Measurements from ENCODE around the gene HS6ST1. TPM values are rescaled to one million over a fixed set of nuclear protein-coding genes. Genes with fewer than 3 reads are reported as not detected.

Gene HS6ST1
- total and polyA plus RNA-seq, 4 donors, result 17.9 to 31.9 (median 25.4) TPM

DNA sequence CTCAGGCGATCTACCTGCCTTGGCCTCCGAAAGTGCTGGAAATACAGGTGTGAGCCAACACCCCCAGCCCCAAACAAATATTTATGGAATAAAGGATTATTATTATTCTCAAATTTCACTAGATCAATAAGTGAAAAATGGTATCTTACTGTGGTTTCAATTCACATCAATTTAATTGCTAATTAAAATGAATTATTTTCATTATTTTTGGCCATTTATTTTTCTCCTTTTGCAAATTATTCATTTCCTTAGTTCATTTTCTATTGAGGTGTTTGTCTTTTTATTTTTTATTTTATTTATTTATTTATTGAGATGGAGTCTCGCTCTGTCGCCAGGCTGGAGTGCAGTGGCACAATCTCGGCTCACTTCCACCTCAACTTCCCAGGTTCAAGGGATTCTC is 11.9 kb upstream of the HS6ST1 start (continued):
- TF ChIP-seq, protein P1, sequence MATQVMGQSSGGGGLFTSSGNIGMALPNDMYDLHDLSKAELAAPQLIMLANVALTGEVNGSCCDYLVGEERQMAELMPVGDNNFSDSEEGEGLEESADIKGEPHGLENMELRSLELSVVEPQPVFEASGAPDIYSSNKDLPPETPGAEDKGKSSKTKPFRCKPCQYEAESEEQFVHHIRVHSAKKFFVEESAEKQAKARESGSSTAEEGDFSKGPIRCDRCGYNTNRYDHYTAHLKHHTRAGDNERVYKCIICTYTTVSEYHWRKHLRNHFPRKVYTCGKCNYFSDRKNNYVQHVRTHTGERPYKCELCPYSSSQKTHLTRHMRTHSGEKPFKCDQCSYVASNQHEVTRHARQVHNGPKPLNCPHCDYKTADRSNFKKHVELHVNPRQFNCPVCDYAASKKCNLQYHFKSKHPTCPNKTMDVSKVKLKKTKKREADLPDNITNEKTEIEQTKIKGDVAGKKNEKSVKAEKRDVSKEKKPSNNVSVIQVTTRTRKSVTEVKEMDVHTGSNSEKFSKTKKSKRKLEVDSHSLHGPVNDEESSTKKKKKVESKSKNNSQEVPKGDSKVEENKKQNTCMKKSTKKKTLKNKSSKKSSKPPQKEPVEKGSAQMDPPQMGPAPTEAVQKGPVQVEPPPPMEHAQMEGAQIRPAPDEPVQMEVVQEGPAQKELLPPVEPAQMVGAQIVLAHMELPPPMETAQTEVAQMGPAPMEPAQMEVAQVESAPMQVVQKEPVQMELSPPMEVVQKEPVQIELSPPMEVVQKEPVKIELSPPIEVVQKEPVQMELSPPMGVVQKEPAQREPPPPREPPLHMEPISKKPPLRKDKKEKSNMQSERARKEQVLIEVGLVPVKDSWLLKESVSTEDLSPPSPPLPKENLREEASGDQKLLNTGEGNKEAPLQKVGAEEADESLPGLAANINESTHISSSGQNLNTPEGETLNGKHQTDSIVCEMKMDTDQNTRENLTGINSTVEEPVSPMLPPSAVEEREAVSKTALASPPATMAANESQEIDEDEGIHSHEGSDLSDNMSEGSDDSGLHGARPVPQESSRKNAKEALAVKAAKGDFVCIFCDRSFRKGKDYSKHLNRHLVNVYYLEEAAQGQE (IDR thresholded peaks at IDR 0.05), result no peak

DNA sequence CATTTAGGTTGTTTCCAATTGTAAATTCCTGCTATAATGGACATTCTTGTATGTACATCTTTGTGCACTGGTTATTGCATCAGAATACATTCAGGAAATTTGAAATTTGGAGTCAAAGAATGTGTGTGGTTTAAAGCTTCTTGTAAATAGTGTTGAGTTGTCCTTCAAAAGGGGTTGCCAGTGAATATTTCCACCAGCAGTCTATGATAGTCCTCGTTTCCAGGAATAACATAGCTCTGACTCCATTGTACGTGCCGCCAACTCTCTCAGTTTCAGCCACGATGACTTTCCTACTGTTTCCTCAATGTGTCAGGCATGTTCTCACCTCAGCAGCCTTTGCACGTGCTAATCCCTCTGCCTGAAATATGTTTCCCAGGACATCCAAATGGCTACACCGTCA is 10.9 kb upstream of the HS6ST1 start:
- no peak overlapping the region for H3K27ac ChIP-seq (ENCODE audit: low read depth in 1 of 2, low read length in 2 of 2)
- DNase-seq (ENCODE audit: low spot score), result no peak
- H3K27me3 ChIP-seq (ENCODE audit: control insufficient read depth in 4 of 4, insufficient read depth in 4 of 4, low read length in 3 of 4), result no peaks in the 10 kb centered on the region
- TF ChIP-seq, protein P2, sequence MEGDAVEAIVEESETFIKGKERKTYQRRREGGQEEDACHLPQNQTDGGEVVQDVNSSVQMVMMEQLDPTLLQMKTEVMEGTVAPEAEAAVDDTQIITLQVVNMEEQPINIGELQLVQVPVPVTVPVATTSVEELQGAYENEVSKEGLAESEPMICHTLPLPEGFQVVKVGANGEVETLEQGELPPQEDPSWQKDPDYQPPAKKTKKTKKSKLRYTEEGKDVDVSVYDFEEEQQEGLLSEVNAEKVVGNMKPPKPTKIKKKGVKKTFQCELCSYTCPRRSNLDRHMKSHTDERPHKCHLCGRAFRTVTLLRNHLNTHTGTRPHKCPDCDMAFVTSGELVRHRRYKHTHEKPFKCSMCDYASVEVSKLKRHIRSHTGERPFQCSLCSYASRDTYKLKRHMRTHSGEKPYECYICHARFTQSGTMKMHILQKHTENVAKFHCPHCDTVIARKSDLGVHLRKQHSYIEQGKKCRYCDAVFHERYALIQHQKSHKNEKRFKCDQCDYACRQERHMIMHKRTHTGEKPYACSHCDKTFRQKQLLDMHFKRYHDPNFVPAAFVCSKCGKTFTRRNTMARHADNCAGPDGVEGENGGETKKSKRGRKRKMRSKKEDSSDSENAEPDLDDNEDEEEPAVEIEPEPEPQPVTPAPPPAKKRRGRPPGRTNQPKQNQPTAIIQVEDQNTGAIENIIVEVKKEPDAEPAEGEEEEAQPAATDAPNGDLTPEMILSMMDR (IDR thresholded peaks at IDR 0.05; ENCODE audit: low read depth, low read length, missing input control), result no peak
- TF ChIP-seq NR2F2 (IDR thresholded peaks at IDR 0.05), result no peak
- TF ChIP-seq, protein P1 (IDR thresholded peaks at IDR 0.05), result no peak
- no peak for TF ChIP-seq FOXA2 (IDR thresholded peaks at IDR 0.05)
- TF ChIP-seq EGR1 (IDR thresholded peaks at IDR 0.05; ENCODE audit: low read depth in 2 of 2), result no peak
- no peak for TF ChIP-seq JUND (IDR thresholded peaks at IDR 0.05)
- peaks cover 0 to 12% (median 8%) of the 10 kb centered on the region in 4 donors for H3K4me1 ChIP-seq (ENCODE audit: control insufficient read depth in 4 of 4, insufficient read depth in 4 of 4, low read length in 3 of 4)
- 92% methylated on average over 6 of the region's 6 CpGs for WGBS
- no peak overlapping the region for H3K9ac ChIP-seq (ENCODE audit: low read depth in 1 of 2, low read length in 2 of 2)
- peaks cover 0 to 2% (median 0%) of the 10 kb centered on the region in 4 donors for H3K36me3 ChIP-seq (ENCODE audit: control insufficient read depth in 4 of 4, insufficient read depth in 3 of 4, low read depth in 1 of 4, low read length in 3 of 4)
- H3K9me3 ChIP-seq (ENCODE audit: control insufficient read depth in 4 of 4, low read length in 3 of 4), result peaks cover 3 to 7% (median 4%) of the 10 kb centered on the region in 4 donors
- no peak overlapping the region for H3K4me3 ChIP-seq (ENCODE audit: low read depth in 1 of 3, low read length in 3 of 3)

- no peak for DNase-seq (ENCODE audit: low spot score)
- no peak overlapping the region for H3K4me3 ChIP-seq (ENCODE audit: low read depth in 1 of 3, low read length in 3 of 3)
- TF ChIP-seq JUND (IDR thresholded peaks at IDR 0.05) (no peak), ZBTB33 (IDR thresholded peaks at IDR 0.05) (no peak), SP1 (IDR thresholded peaks at IDR 0.05) (no peak), TAF1 (conservative IDR thresholded peaks at IDR 0.05) (no peak), FOXA2 (IDR thresholded peaks at IDR 0.05) (no peak), EGR1 (IDR thresholded peaks at IDR 0.05; ENCODE audit: low read depth in 2 of 2) (no peak), GABPA (IDR thresholded peaks at IDR 0.05 in 1 of 2, conservative IDR thresholded peaks at IDR 0.05 in 1 of 2) (no peak), HNF4A (conservative IDR thresholded peaks at IDR 0.05) (no peak), FOXA1 (IDR thresholded peaks at IDR 0.05) (no peak), NR2F2 (IDR thresholded peaks at IDR 0.05) (no peak)
- TF ChIP-seq, protein P1 (IDR thresholded peaks at IDR 0.05), result no peak
Measured at GRCh38 chr2:128327180-128327964, 8.7 kb upstream of the HS6ST1 start.

More at GRCh38 chr2:128327180-128327964, 8.7 kb upstream of the HS6ST1 start:
- WGBS, result 95% methylated on average over 11 of the region's 11 CpGs
- H3K9ac ChIP-seq (ENCODE audit: low read depth in 1 of 2, low read length in 2 of 2), result no peak overlapping the region
- H3K9me3 ChIP-seq (ENCODE audit: control insufficient read depth in 4 of 4, low read length in 3 of 4), result peaks cover 1 to 5% (median 3%) of the 10 kb centered on the region in 4 donors
- H3K27me3 ChIP-seq (ENCODE audit: control insufficient read depth in 4 of 4, insufficient read depth in 4 of 4, low read length in 3 of 4), result no peaks in the 10 kb centered on the region
- peaks cover 0 to 2% (median 0%) of the 10 kb centered on the region in 4 donors for H3K36me3 ChIP-seq (ENCODE audit: control insufficient read depth in 4 of 4, insufficient read depth in 3 of 4, low read depth in 1 of 4, low read length in 3 of 4)
- no peak overlapping the region for H3K27ac ChIP-seq (ENCODE audit: low read depth in 1 of 2, low read length in 2 of 2)
- H3K4me1 ChIP-seq (ENCODE audit: control insufficient read depth in 4 of 4, insufficient read depth in 4 of 4, low read length in 3 of 4), result peaks cover 3 to 12% (median 8%) of the 10 kb centered on the region in 4 donors
